NCI-H446 (cell line): ENCODE measurements around the gene BTBD10.
"Not testable (repeated sequence)": the region's sequence is repeated elsewhere in the genome, so short reads cannot be mapped to it uniquely, and the experiment has no call there.

Experiments
- DNase-seq, 2 experiments: peaks; one replicate each; lab custom pipeline; 2025; lab: John Stamatoyannopoulos, UW

The BTBD10 gene

GRCh38 chr11:13440100-13440855 is 22.7 kb downstream of the BTBD10 start:
- DNase-seq: peak; percentile 86 to 89

- no peak for DNase-seq
Observed at GRCh38 chr11:13438291-13438690, 24.7 kb downstream of the BTBD10 start.

- not testable (repeated sequence) for DNase-seq
Observed at GRCh38 chr11:13436836-13437235, 26.2 kb downstream of the BTBD10 start.

- DNase-seq: no peak
Observed at GRCh38 chr11:13434247-13435205, 28.5 kb downstream of the BTBD10 start.

GRCh38 chr11:13433437-13433836 is 29.6 kb downstream of the BTBD10 start:
- DNase-seq: no peak

GRCh38 chr11:13429836-13430235 is 33.2 kb downstream of the BTBD10 start:
- no peak for DNase-seq

GRCh38 chr11:13429288-13429687 is 33.7 kb downstream of the BTBD10 start:
- DNase-seq: no peak

GRCh38 chr11:13427440-13427839 is 35.6 kb downstream of the BTBD10 start:
- no peak for DNase-seq

- DNase-seq: no peak
Observed at GRCh38 chr11:13423372-13423771, 39.6 kb downstream of the BTBD10 start.

- DNase-seq: no peak
Observed at GRCh38 chr11:13421561-13421960, 41.5 kb downstream of the BTBD10 start.

GRCh38 chr11:13415201-13415600 is 47.8 kb downstream of the BTBD10 start:
- peak in 1 of 2 experiments; percentile 31 for DNase-seq

GRCh38 chr11:13405220-13405619 is 57.8 kb downstream of the BTBD10 start:
- DNase-seq: no peak

GRCh38 chr11:13398335-13398734 is 64.7 kb downstream of the BTBD10 start:
- not testable (repeated sequence) for DNase-seq

- DNase-seq: no peak
Observed at GRCh38 chr11:13391217-13391616, 71.8 kb downstream of the BTBD10 start.

GRCh38 chr11:13388741-13389140 is 74.3 kb downstream of the BTBD10 start:
- DNase-seq: no peak

GRCh38 chr11:13386567-13386966 is 76.5 kb downstream of the BTBD10 start:
- no peak for DNase-seq

GRCh38 chr11:13384908-13385640 is 77.9 kb downstream of the BTBD10 start:
- DNase-seq: peak; percentile 14 to 39

- DNase-seq: no peak
Observed at GRCh38 chr11:13382751-13383150, 80.3 kb downstream of the BTBD10 start.

- no peak for DNase-seq
Observed at GRCh38 chr11:13380731-13381130, 82.3 kb downstream of the BTBD10 start.

- DNase-seq: no peak
Observed at GRCh38 chr11:13378316-13378715, 84.7 kb downstream of the BTBD10 start.

GRCh38 chr11:13376838-13377237 is 86.2 kb downstream of the BTBD10 start:
- no peak for DNase-seq

GRCh38 chr11:13376402-13376801 is 86.6 kb downstream of the BTBD10 start:
- no peak for DNase-seq
